ENCODE data around the gene ZBTB20.

The ZBTB20 gene

GRCh38 chr3:114900908-114901307, 246.2 kb downstream of the ZBTB20 start:
- no peak overlapping the region for H3K4me3 ChIP-seq (replicated peaks; ENCODE audit: insufficient read depth, low read length)
- TF ChIP-seq POLR2AphosphoS5 (IDR thresholded peaks at IDR 0.05; ENCODE audit: low read depth): no peak
- TF ChIP-seq, protein P1, sequence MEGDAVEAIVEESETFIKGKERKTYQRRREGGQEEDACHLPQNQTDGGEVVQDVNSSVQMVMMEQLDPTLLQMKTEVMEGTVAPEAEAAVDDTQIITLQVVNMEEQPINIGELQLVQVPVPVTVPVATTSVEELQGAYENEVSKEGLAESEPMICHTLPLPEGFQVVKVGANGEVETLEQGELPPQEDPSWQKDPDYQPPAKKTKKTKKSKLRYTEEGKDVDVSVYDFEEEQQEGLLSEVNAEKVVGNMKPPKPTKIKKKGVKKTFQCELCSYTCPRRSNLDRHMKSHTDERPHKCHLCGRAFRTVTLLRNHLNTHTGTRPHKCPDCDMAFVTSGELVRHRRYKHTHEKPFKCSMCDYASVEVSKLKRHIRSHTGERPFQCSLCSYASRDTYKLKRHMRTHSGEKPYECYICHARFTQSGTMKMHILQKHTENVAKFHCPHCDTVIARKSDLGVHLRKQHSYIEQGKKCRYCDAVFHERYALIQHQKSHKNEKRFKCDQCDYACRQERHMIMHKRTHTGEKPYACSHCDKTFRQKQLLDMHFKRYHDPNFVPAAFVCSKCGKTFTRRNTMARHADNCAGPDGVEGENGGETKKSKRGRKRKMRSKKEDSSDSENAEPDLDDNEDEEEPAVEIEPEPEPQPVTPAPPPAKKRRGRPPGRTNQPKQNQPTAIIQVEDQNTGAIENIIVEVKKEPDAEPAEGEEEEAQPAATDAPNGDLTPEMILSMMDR (IDR thresholded peaks at IDR 0.05; ENCODE audit: insufficient read depth, low read length): no peak
- TF ChIP-seq SPI1 (IDR thresholded peaks at IDR 0.05; ENCODE audit: borderline replicate concordance, low read depth): no peak
- TF ChIP-seq GABPA (IDR thresholded peaks at IDR 0.05; ENCODE audit: low read depth): no peak
- no peak for TF ChIP-seq REST (IDR thresholded peaks at IDR 0.05; ENCODE audit: insufficient replicate concordance, low read depth)

GRCh38 chr3:114899186-114899931, 247.7 kb downstream of the ZBTB20 start:
- no peak for DNase-seq (ENCODE audit: low read depth in 1 of 2, low spot score in 1 of 2)
- Histone ChIP-seq H3K4me3 (replicated peaks; ENCODE audit: insufficient read depth, low read length) (no peak overlapping the region), H3K27me3 (ENCODE audit: insufficient read depth, poor library complexity, severe bottlenecking) (no peaks in the 10 kb centered on the region), H3K27ac (replicated peaks) (no peak overlapping the region)
- TF ChIP-seq REST (IDR thresholded peaks at IDR 0.05; ENCODE audit: insufficient replicate concordance, low read depth): no peak
- no peak for TF ChIP-seq SPI1 (IDR thresholded peaks at IDR 0.05; ENCODE audit: borderline replicate concordance, low read depth)
- TF ChIP-seq GABPA (IDR thresholded peaks at IDR 0.05; ENCODE audit: low read depth): no peak
- TF ChIP-seq POLR2AphosphoS5 (IDR thresholded peaks at IDR 0.05; ENCODE audit: low read depth): no peak
- TF ChIP-seq, protein P1 (IDR thresholded peaks at IDR 0.05; ENCODE audit: insufficient read depth, low read length): no peak

More at GRCh38 chr3:114900908-114901307, 246.2 kb downstream of the ZBTB20 start:
- Histone ChIP-seq H3K27me3 (ENCODE audit: insufficient read depth, poor library complexity, severe bottlenecking) (no peaks in the 10 kb centered on the region), H3K27ac (replicated peaks) (no peak overlapping the region)
- no peak for DNase-seq (ENCODE audit: low read depth in 1 of 2, low spot score in 1 of 2)

DNA sequence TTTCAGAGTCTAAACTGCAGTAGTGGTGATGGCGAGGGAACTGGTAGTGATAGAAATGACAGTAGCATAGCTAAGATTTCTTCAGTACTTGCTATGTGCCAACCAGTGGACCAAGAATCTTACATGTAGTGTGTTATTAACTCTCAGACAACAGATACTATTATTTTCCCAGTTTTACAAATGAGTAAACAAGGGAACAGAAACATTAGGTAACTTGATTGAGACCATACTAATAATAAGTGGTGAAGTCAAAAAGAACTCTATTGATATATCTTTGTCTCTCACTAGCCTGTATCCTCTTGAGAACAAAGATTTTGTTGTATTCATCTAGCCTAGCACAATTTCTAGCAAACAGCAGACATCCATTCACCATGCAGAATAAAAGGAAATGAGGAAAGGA, 250.1 kb downstream of the ZBTB20 start:
- no peak overlapping the region for H3K27ac ChIP-seq (replicated peaks)
- TF ChIP-seq SPI1 (IDR thresholded peaks at IDR 0.05; ENCODE audit: borderline replicate concordance, low read depth): no peak
- TF ChIP-seq, protein P1 (IDR thresholded peaks at IDR 0.05; ENCODE audit: insufficient read depth, low read length): no peak
- no peak for TF ChIP-seq POLR2AphosphoS5 (IDR thresholded peaks at IDR 0.05; ENCODE audit: low read depth)
- no peak for TF ChIP-seq GABPA (IDR thresholded peaks at IDR 0.05; ENCODE audit: low read depth)
- TF ChIP-seq REST (IDR thresholded peaks at IDR 0.05; ENCODE audit: insufficient replicate concordance, low read depth): no peak
- no peak for DNase-seq (ENCODE audit: low read depth in 1 of 2, low spot score in 1 of 2)
- H3K4me3 ChIP-seq (replicated peaks; ENCODE audit: insufficient read depth, low read length): no peak overlapping the region
- no peaks in the 10 kb centered on the region for H3K27me3 ChIP-seq (ENCODE audit: insufficient read depth, poor library complexity, severe bottlenecking)
